ENCODE measurements around the gene TGM6. TPM values are rescaled to one million over a fixed set of nuclear protein-coding genes. Genes with fewer than 3 reads are reported as not detected.

The TGM6 gene
- total RNA-seq, 1 donor, result not detected

GRCh38 chr20:2349801-2350200 lies 30.9 kb upstream of the TGM6 start:
- peaks cover 5% of the 10 kb centered on the region for H3K4me1 ChIP-seq (ENCODE audit: insufficient read depth, low read length)
- H3K4me3 ChIP-seq (ENCODE audit: low read length), result no peak overlapping the region
- H3K27me3 ChIP-seq (ENCODE audit: insufficient read depth, low read length), result peaks cover 9% of the 10 kb centered on the region
- H3K9me3 ChIP-seq (ENCODE audit: low read depth, low read length), result no peaks in the 10 kb centered on the region

- peaks cover 5% of the 10 kb centered on the region for H3K4me1 ChIP-seq (ENCODE audit: insufficient read depth, low read length)
These were observed 30.1 kb upstream of the TGM6 start for GRCh38 chr20:2350606-2351005.

GRCh38 chr20:2353231-2353630 lies 27.5 kb upstream of the TGM6 start:
- Histone ChIP-seq H3K4me1 (ENCODE audit: insufficient read depth, low read length) (no peaks in the 10 kb centered on the region), H3K27me3 (ENCODE audit: insufficient read depth, low read length) (peaks cover 15% of the 10 kb centered on the region), H3K9me3 (ENCODE audit: low read depth, low read length) (no peaks in the 10 kb centered on the region), H3K4me3 (ENCODE audit: low read length) (no peak overlapping the region)

More at GRCh38 chr20:2350606-2351005, 30.1 kb upstream of the TGM6 start:
- Histone ChIP-seq H3K27me3 (ENCODE audit: insufficient read depth, low read length) (peaks cover 11% of the 10 kb centered on the region), H3K9me3 (ENCODE audit: low read depth, low read length) (no peaks in the 10 kb centered on the region), H3K4me3 (ENCODE audit: low read length) (no peak overlapping the region)

GRCh38 chr20:2357114-2357513 lies 23.6 kb upstream of the TGM6 start:
- Histone ChIP-seq H3K27me3 (ENCODE audit: insufficient read depth, low read length) (peaks cover 22% of the 10 kb centered on the region), H3K9me3 (ENCODE audit: low read depth, low read length) (peaks cover 11% of the 10 kb centered on the region), H3K4me1 (ENCODE audit: insufficient read depth, low read length) (no peaks in the 10 kb centered on the region), H3K4me3 (ENCODE audit: low read length) (no peak overlapping the region)

GRCh38 chr20:2358006-2358405 lies 22.7 kb upstream of the TGM6 start:
- no peak overlapping the region for H3K4me3 ChIP-seq (ENCODE audit: low read length)
- peaks cover 11% of the 10 kb centered on the region for H3K9me3 ChIP-seq (ENCODE audit: low read depth, low read length)
- H3K27me3 ChIP-seq (ENCODE audit: insufficient read depth, low read length), result peaks cover 26% of the 10 kb centered on the region
- no peaks in the 10 kb centered on the region for H3K4me1 ChIP-seq (ENCODE audit: insufficient read depth, low read length)

- Histone ChIP-seq H3K27me3 (ENCODE audit: insufficient read depth, low read length) (peaks cover 15% of the 10 kb centered on the region), H3K4me3 (ENCODE audit: low read length) (no peak overlapping the region), H3K4me1 (ENCODE audit: insufficient read depth, low read length) (no peaks in the 10 kb centered on the region), H3K9me3 (ENCODE audit: low read depth, low read length) (peaks cover 11% of the 10 kb centered on the region)
These were observed 19.6 kb upstream of the TGM6 start for GRCh38 chr20:2361035-2361593.

GRCh38 chr20:2363187-2363586 lies 17.5 kb upstream of the TGM6 start:
- H3K4me3 ChIP-seq (ENCODE audit: low read length), result no peak overlapping the region
- peaks cover 21% of the 10 kb centered on the region for H3K27me3 ChIP-seq (ENCODE audit: insufficient read depth, low read length)
- no peaks in the 10 kb centered on the region for H3K4me1 ChIP-seq (ENCODE audit: insufficient read depth, low read length)
- peaks cover 11% of the 10 kb centered on the region for H3K9me3 ChIP-seq (ENCODE audit: low read depth, low read length)

- Histone ChIP-seq H3K4me1 (ENCODE audit: insufficient read depth, low read length) (no peaks in the 10 kb centered on the region), H3K4me3 (ENCODE audit: low read length) (no peak overlapping the region), H3K9me3 (ENCODE audit: low read depth, low read length) (peaks cover 11% of the 10 kb centered on the region), H3K27me3 (ENCODE audit: insufficient read depth, low read length) (peaks cover 23% of the 10 kb centered on the region)
These were observed 17.1 kb upstream of the TGM6 start for GRCh38 chr20:2363587-2363986.

- Histone ChIP-seq H3K4me1 (ENCODE audit: insufficient read depth, low read length) (no peaks in the 10 kb centered on the region), H3K27me3 (ENCODE audit: insufficient read depth, low read length) (peaks cover 22% of the 10 kb centered on the region), H3K9me3 (ENCODE audit: low read depth, low read length) (peaks cover 11% of the 10 kb centered on the region), H3K4me3 (ENCODE audit: low read length) (no peak overlapping the region)
These were observed 16.7 kb upstream of the TGM6 start for GRCh38 chr20:2364044-2364443.

- H3K4me1 ChIP-seq (ENCODE audit: insufficient read depth, low read length), result no peaks in the 10 kb centered on the region
These were observed 15.6 kb upstream of the TGM6 start for GRCh38 chr20:2365091-2365490.

GRCh38 chr20:2365666-2366065 lies 15.0 kb upstream of the TGM6 start:
- Histone ChIP-seq H3K27me3 (ENCODE audit: insufficient read depth, low read length) (peaks cover 23% of the 10 kb centered on the region), H3K4me3 (ENCODE audit: low read length) (no peak overlapping the region), H3K9me3 (ENCODE audit: low read depth, low read length) (peaks cover 8% of the 10 kb centered on the region), H3K4me1 (ENCODE audit: insufficient read depth, low read length) (no peaks in the 10 kb centered on the region)

More at GRCh38 chr20:2365091-2365490, 15.6 kb upstream of the TGM6 start:
- Histone ChIP-seq H3K27me3 (ENCODE audit: insufficient read depth, low read length) (peaks cover 25% of the 10 kb centered on the region), H3K9me3 (ENCODE audit: low read depth, low read length) (peaks cover 11% of the 10 kb centered on the region), H3K4me3 (ENCODE audit: low read length) (no peak overlapping the region)

GRCh38 chr20:2368621-2369020 lies 12.1 kb upstream of the TGM6 start:
- Histone ChIP-seq H3K27me3 (ENCODE audit: insufficient read depth, low read length) (peaks cover 29% of the 10 kb centered on the region), H3K4me3 (ENCODE audit: low read length) (no peak overlapping the region), H3K9me3 (ENCODE audit: low read depth, low read length) (no peaks in the 10 kb centered on the region), H3K4me1 (ENCODE audit: insufficient read depth, low read length) (no peaks in the 10 kb centered on the region)

- Histone ChIP-seq H3K4me3 (ENCODE audit: low read length) (no peak overlapping the region), H3K4me1 (ENCODE audit: insufficient read depth, low read length) (no peaks in the 10 kb centered on the region), H3K27me3 (ENCODE audit: insufficient read depth, low read length) (peaks cover 24% of the 10 kb centered on the region), H3K9me3 (ENCODE audit: low read depth, low read length) (no peaks in the 10 kb centered on the region)
These were observed 7.6 kb upstream of the TGM6 start for GRCh38 chr20:2373098-2373497.

- peaks cover 10% of the 10 kb centered on the region for H3K4me1 ChIP-seq (ENCODE audit: insufficient read depth, low read length)
- H3K4me3 ChIP-seq (ENCODE audit: low read length), result no peak overlapping the region
- H3K9me3 ChIP-seq (ENCODE audit: low read depth, low read length), result no peaks in the 10 kb centered on the region
- H3K27me3 ChIP-seq (ENCODE audit: insufficient read depth, low read length), result peaks cover 19% of the 10 kb centered on the region
These were observed 6.2 kb upstream of the TGM6 start for GRCh38 chr20:2374346-2375125.

GRCh38 chr20:2378893-2379292 lies 1.8 kb upstream of the TGM6 start:
- H3K4me1 ChIP-seq (ENCODE audit: insufficient read depth, low read length), result peaks cover 10% of the 10 kb centered on the region
- no peaks in the 10 kb centered on the region for H3K27me3 ChIP-seq (ENCODE audit: insufficient read depth, low read length)
- no peak overlapping the region for H3K4me3 ChIP-seq (ENCODE audit: low read length)

More at GRCh38 chr20:2378893-2379292, 1.8 kb upstream of the TGM6 start:
- H3K9me3 ChIP-seq (ENCODE audit: low read depth, low read length), result no peaks in the 10 kb centered on the region
